HL-60 (cell line): Measurements from ENCODE around the gene SLC25A46.

Experiments
- POLR2AphosphoS5 ChIP-seq: IDR thresholded peaks from 2 replicates; pipeline ENCODE4 v1.6.1; 2012; ENCODE audit warnings: low read depth
- TF ChIP-seq, protein P1 (sequence below): IDR thresholded peaks from 2 replicates; pipeline ENCODE4 v1.6.1; 2012; ENCODE audit warnings: low read depth; ENCODE audit not compliant: insufficient replicate concordance

DNA sequence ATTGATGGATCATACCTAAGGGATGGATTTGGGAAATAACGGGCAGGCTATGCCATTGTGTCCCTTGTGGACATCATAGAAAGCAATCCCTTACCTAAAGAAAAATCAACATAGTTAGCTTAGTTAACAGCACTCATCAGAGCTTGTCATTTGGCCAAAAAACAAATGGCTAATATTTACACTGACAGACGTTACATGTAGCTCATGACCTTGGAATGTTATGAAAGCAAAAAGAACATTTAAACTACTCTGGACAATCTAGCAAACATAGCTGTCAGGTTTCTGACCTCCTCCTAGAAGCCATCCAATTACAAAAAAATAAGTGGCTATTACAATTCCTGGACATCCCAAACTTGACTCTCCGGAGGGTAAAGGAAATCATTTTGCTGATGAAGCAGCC is 36.1 kb upstream of the SLC25A46 start:
- TF ChIP-seq, protein P1, sequence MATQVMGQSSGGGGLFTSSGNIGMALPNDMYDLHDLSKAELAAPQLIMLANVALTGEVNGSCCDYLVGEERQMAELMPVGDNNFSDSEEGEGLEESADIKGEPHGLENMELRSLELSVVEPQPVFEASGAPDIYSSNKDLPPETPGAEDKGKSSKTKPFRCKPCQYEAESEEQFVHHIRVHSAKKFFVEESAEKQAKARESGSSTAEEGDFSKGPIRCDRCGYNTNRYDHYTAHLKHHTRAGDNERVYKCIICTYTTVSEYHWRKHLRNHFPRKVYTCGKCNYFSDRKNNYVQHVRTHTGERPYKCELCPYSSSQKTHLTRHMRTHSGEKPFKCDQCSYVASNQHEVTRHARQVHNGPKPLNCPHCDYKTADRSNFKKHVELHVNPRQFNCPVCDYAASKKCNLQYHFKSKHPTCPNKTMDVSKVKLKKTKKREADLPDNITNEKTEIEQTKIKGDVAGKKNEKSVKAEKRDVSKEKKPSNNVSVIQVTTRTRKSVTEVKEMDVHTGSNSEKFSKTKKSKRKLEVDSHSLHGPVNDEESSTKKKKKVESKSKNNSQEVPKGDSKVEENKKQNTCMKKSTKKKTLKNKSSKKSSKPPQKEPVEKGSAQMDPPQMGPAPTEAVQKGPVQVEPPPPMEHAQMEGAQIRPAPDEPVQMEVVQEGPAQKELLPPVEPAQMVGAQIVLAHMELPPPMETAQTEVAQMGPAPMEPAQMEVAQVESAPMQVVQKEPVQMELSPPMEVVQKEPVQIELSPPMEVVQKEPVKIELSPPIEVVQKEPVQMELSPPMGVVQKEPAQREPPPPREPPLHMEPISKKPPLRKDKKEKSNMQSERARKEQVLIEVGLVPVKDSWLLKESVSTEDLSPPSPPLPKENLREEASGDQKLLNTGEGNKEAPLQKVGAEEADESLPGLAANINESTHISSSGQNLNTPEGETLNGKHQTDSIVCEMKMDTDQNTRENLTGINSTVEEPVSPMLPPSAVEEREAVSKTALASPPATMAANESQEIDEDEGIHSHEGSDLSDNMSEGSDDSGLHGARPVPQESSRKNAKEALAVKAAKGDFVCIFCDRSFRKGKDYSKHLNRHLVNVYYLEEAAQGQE, result no peak
- TF ChIP-seq POLR2AphosphoS5, result no peak
